SHP77 treated with DMSO at 0.1 percent for 48 hours (cell line): ENCODE results near the gene SIAH2.
A peak's percentile ranks its signal among the peaks of the same experiment; 100 is the strongest.

Experiments used
- DNase-seq: peaks from one replicate; lab custom pipeline; 2025; lab: John Stamatoyannopoulos, UW

SIAH2 gene

GRCh38 chr3:150733936-150734794 lies 28.8 kb downstream of the SIAH2 start:
- no peak for DNase-seq

- no peak for DNase-seq
These were observed 29.5 kb downstream of the SIAH2 start for GRCh38 chr3:150733373-150733935.

- no peak for DNase-seq
These were observed 33.1 kb downstream of the SIAH2 start for GRCh38 chr3:150729682-150730360.

GRCh38 chr3:150727653-150728502 lies 35.1 kb downstream of the SIAH2 start:
- DNase-seq = no peak

- no peak for DNase-seq
These were observed 37.4 kb downstream of the SIAH2 start for GRCh38 chr3:150725548-150725947.

- DNase-seq = no peak
These were observed 39.0 kb downstream of the SIAH2 start for GRCh38 chr3:150723946-150724345.

- DNase-seq = no peak
These were observed 40.7 kb downstream of the SIAH2 start for GRCh38 chr3:150722267-150722666.

GRCh38 chr3:150721285-150722130 lies 41.5 kb downstream of the SIAH2 start:
- peak; percentile 24 for DNase-seq

GRCh38 chr3:150720444-150720843 lies 42.5 kb downstream of the SIAH2 start:
- DNase-seq = no peak

- no peak for DNase-seq
These were observed 52.9 kb downstream of the SIAH2 start for GRCh38 chr3:150710097-150710496.

GRCh38 chr3:150703756-150704344 lies 59.1 kb downstream of the SIAH2 start, which contains the start of gene ERICH6:
TSS of gene ERICH6 (minus strand) at chr3:150703920. CDS start at chr3:150703898, 22 bp downstream.
- peak; percentile 68 for DNase-seq

GRCh38 chr3:150703299-150703755 lies 59.6 kb downstream of the SIAH2 start:
- no peak for DNase-seq

GRCh38 chr3:150699068-150699639 lies 63.8 kb downstream of the SIAH2 start:
- no peak for DNase-seq

- no peak for DNase-seq
These were observed 65.3 kb downstream of the SIAH2 start for GRCh38 chr3:150697646-150698045.

- DNase-seq = no peak
These were observed 71.4 kb downstream of the SIAH2 start for GRCh38 chr3:150691414-150692040.
